IMR-90 (cell line): Measurements from ENCODE around the gene ALPI. TPM values are rescaled to one million over a fixed set of nuclear protein-coding genes. Genes with fewer than 3 reads are reported as not detected.
"Not testable (repeated sequence)": the region's sequence is repeated elsewhere in the genome, so short reads cannot be mapped to it uniquely, and the experiment has no call there.

Experiments used
- ATAC-seq: fragments of 200-7000 bp; cut with Tn5 transposase; 2 replicates; pipeline ENCODE4 v1.9.1; 2020; ENCODE audit warnings: low read depth, mild to moderate bottlenecking, moderate library complexity
- BruUV-seq: library from RNA; stranded (reverse); fragments of 400-500 nt; replicated peaks from 2 replicates; lab custom pipeline; 2021; lab: Mats Ljungman, UMichigan
- CTCF ChIA-PET: fragments of 300-600 bp; formaldehyde crosslinking; extraction: SDS; loops from one replicate; lab custom pipeline; 2021; ENCODE audit warnings: antibody characterized with exemption; lab: Yijun Ruan, JAX
- POLR2A ChIA-PET: fragments of 300-600 bp; sonication (Branson Sonifier 250); formaldehyde crosslinking; loops from one replicate; lab custom pipeline; 2022; ENCODE audit warnings: antibody characterized with exemption; ENCODE audit not compliant: unreplicated experiment; lab: Charles Lee
- DNase-seq: peaks from one replicate; pipeline ENCODE4 v3.0.0; 2013
- H2AFZ ChIP-seq: replicated peaks from 2 replicates; pipeline ENCODE3; 2013; ENCODE audit warnings: low read length, mild to moderate bottlenecking; ENCODE audit not compliant: poor library complexity
- H2AK5ac ChIP-seq: 2 replicates; pipeline ENCODE4 v1.6.1; 2013; ENCODE audit warnings: low read depth, low read length, inconsistent platforms
- H2AK9ac ChIP-seq: replicated peaks from 2 replicates; pipeline ENCODE3; 2013; ENCODE audit warnings: mild to moderate bottlenecking, low read depth, low read length, moderate library complexity; ENCODE audit not compliant: poor library complexity
- H2BK120ac ChIP-seq: 2 replicates; pipeline ENCODE4 v1.6.1; 2013; ENCODE audit warnings: low read depth, low read length, inconsistent platforms
- H2BK15ac ChIP-seq: 3 replicates; pipeline ENCODE4 v1.6.1; 2013; ENCODE audit warnings: low read depth, low read length, inconsistent platforms
- H2BK20ac ChIP-seq: 2 replicates; pipeline ENCODE4 v1.6.1; 2013; ENCODE audit warnings: low read depth, mild to moderate bottlenecking, inconsistent platforms, low read length, moderate library complexity
- H2BK5ac ChIP-seq: 2 replicates; pipeline ENCODE4 v1.6.1; 2013; ENCODE audit warnings: mild to moderate bottlenecking, low read depth, low read length, inconsistent platforms; ENCODE audit not compliant: poor library complexity, severe bottlenecking
- H3K14ac ChIP-seq: replicated peaks from 2 replicates; pipeline ENCODE4 v1.6.1; 2013; ENCODE audit warnings: low read depth, low read length, inconsistent platforms
- H3K18ac ChIP-seq: 2 replicates; pipeline ENCODE4 v1.6.1; 2013; ENCODE audit warnings: low read depth, low read length, control low read depth
- H3K23ac ChIP-seq: 2 replicates; pipeline ENCODE4 v1.6.1; 2013; ENCODE audit warnings: low read depth, low read length, inconsistent platforms
- H3K27ac ChIP-seq: 2 replicates; pipeline ENCODE4 v1.5.1; 2013; ENCODE audit warnings: mild to moderate bottlenecking, control low read depth, low read length; ENCODE audit not compliant: insufficient read depth
- H3K27me3 ChIP-seq: 2 replicates; pipeline ENCODE4 v1.6.1; 2013; ENCODE audit warnings: low read length; ENCODE audit not compliant: control insufficient read depth, insufficient read depth
- H3K36me3 ChIP-seq: 2 replicates; pipeline ENCODE4 v1.6.1; 2013; ENCODE audit warnings: low read length, mixed read lengths; ENCODE audit not compliant: control insufficient read depth, insufficient read depth
- H3K4ac ChIP-seq: 2 replicates; pipeline ENCODE4 v1.6.1; 2013; ENCODE audit warnings: low read depth, low read length, inconsistent platforms
- H3K4me1 ChIP-seq: 2 replicates; pipeline ENCODE4 v1.6.1; 2013; ENCODE audit warnings: low read length, mixed read lengths; ENCODE audit not compliant: control insufficient read depth, insufficient read depth
- H3K4me2 ChIP-seq: 2 replicates; pipeline ENCODE4 v1.6.1; 2013; ENCODE audit warnings: low read depth, mild to moderate bottlenecking, control low read depth, low read length, moderate library complexity
- H3K4me3 ChIP-seq: 2 replicates; pipeline ENCODE4 v1.5.1; 2013; ENCODE audit warnings: low read depth, mild to moderate bottlenecking, control low read depth, low read length, moderate library complexity; ENCODE audit not compliant: insufficient read depth
- H3K56ac ChIP-seq: 2 replicates; pipeline ENCODE4 v1.6.1; 2013; ENCODE audit warnings: low read length, inconsistent platforms; ENCODE audit not compliant: insufficient read depth; ENCODE audit errors: extremely low read depth
- H3K79me1 ChIP-seq, 2 experiments: 2 replicates each; pipeline ENCODE4 v1.6.1; 2013; ENCODE audit warnings: low read length in 2 of 2, inconsistent platforms in 1 of 2, low read depth in 1 of 2
- H3K9ac ChIP-seq: 2 replicates; pipeline ENCODE4 v1.6.1; 2013; ENCODE audit warnings: low read depth, low read length, control low read depth
- H3K9me1 ChIP-seq: 2 replicates; pipeline ENCODE4 v1.6.1; 2013; ENCODE audit warnings: low read length, inconsistent platforms; ENCODE audit not compliant: insufficient read depth
- H3K9me3 ChIP-seq: 2 replicates; pipeline ENCODE4 v1.6.1; 2013; ENCODE audit warnings: low read length; ENCODE audit not compliant: control insufficient read depth, insufficient read depth
- H4K20me1 ChIP-seq: 2 replicates; pipeline ENCODE4 v1.6.1; 2013; ENCODE audit warnings: low read length, inconsistent platforms; ENCODE audit not compliant: insufficient read depth
- H4K5ac ChIP-seq: 2 replicates; pipeline ENCODE4 v1.6.1; 2013; ENCODE audit warnings: mild to moderate bottlenecking, low read depth, low read length, control low read depth
- H4K8ac ChIP-seq, 2 experiments: 2 replicates each; pipeline ENCODE4 v1.6.1; 2013; ENCODE audit warnings: low read depth in 2 of 2, low read length in 2 of 2, control low read depth in 1 of 2, inconsistent platforms in 1 of 2
- H4K91ac ChIP-seq: 2 replicates; pipeline ENCODE4 v1.6.1; 2013; ENCODE audit warnings: low read depth, low read length, inconsistent platforms; ENCODE audit not compliant: insufficient read depth
- WGBS, 2 experiments: methylation state at CpG; one replicate each; pipeline versions ENCODE4 v1.1.5 to v1.1.7; 2013; ENCODE audit warnings: missing lambda C conversion rate in 2 of 2; ENCODE audit not compliant: insufficient read length in 1 of 2; ENCODE audit errors: extremely low coverage in 2 of 2; 5-methylcytosine and 5-hydroxymethylcytosine counted together
- dilution Hi-C: fragments of 300-500 bp; cut with HindIII; formaldehyde crosslinking; loops from one replicate; pipeline ENCODE4 v1.14.3; 2018; ENCODE audit warnings: low sequenced_read_pairs; ENCODE audit not compliant: unreplicated experiment
- in situ Hi-C: fragments of 300-500 bp; cut with MboI; formaldehyde crosslinking; loops from 3 replicates; pipeline ENCODE4 v1.14.3; 2019; ENCODE audit warnings: low sequenced_read_pairs, inconsistent platforms, mixed read lengths
- intact Hi-C: fragments of 100-400 bp; cut with micrococcal nuclease; formaldehyde crosslinking; loops from 2 replicates; pipeline ENCODE4 v1.10.0; 2022
- polyA plus RNA-seq, 3 experiments: library from polyadenylated mRNA; depleted of rRNA; stranded (reverse); fragments of >200 nt; gene quantifications; 2 replicates each; pipeline ENCODE4 v1.2.3, GENCODE V29; 2012; ENCODE audit warnings: low replicate concordance in 1 of 3
- total RNA-seq: library from RNA; depleted of rRNA; stranded (reverse); fragments of >200 nt; gene quantifications from 2 replicates; pipeline ENCODE4 v1.2.3, GENCODE V29; 2012

The ALPI gene
- total and polyA plus RNA-seq, 2 of the 4 experiments (the other 2 are of a cell fraction): not detected

GRCh38 chr2:232409617-232410016 is 46.3 kb upstream of the ALPI start:
- H2BK5ac ChIP-seq, ATAC-seq, BruUV-seq, POLR2A ChIA-PET, H3K27ac ChIP-seq, H2BK15ac ChIP-seq, H2AK5ac ChIP-seq, H3K79me1 ChIP-seq, H3K4me1 ChIP-seq, H3K9me1 ChIP-seq, H3K4me3 ChIP-seq, intact Hi-C loops, CTCF ChIA-PET, H3K18ac ChIP-seq, H3K4me2 ChIP-seq, H3K14ac ChIP-seq, H2AK9ac ChIP-seq, H4K5ac ChIP-seq, H3K9me3 ChIP-seq, H3K36me3 ChIP-seq, DNase-seq, H4K91ac ChIP-seq, H2BK20ac ChIP-seq, H4K20me1 ChIP-seq, H2BK120ac ChIP-seq, H3K9ac ChIP-seq, in situ Hi-C loops, H3K23ac ChIP-seq, H2AFZ ChIP-seq, H3K4ac ChIP-seq, dilution Hi-C loops, H4K8ac ChIP-seq, H3K56ac ChIP-seq: not testable (repeated sequence)
- WGBS, 2 experiments: 61% methylated on average over 5 of the region's 40 CpGs; no CpG with 5 or more reads in 1 of the 2 experiments
- H3K27me3 ChIP-seq: peaks cover 28% of the 10 kb centered on the region
